Measurements from ENCODE around the gene SIN3A. TPM values are rescaled to one million over a fixed set of nuclear protein-coding genes. Genes with fewer than 3 reads are reported as not detected.

Gene SIN3A
- total and polyA plus RNA-seq, 9 of the 15 experiments (the other 6 are each of a cell fraction or from before 2014, with no cell fraction given) = 11.1 to 70.3 (median 25.3) TPM

DNA sequence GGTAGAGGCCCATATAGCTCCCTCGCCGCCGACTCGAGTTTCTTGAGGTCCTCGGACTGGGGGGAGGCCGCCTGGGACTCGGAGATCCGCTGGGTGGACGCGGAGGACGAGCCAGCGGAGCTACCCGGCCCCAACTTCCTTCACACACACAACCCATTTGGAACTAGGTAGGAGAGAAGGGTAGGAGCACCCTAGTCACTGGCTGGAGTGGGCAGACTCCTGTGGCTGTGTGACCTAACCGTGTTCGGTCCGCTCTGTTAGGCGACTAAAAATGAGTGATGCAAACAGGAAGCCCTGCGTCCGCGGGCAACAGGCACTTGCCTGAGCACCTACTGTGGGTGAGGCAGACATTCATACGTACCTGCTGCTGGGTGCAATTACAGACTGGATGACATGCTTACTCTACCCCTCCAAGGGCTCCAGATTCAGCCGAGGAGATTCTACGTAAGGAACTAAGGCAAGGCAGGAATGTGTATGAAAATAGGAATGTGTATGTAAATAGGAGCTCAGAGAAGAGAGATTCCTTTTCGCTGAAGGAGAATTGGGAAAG, 4.6 kb upstream of the SIN3A start (continued):
- TF ChIP-seq HNRNPH1 (optimal IDR thresholded peaks at IDR 0.05; ENCODE audit: low read depth, low read length) = no peak
- peak; percentile 67 for TF ChIP-seq GABPA (tag; conservative IDR thresholded peaks at IDR 0.05; ENCODE audit: low read depth)
- no peak for TF ChIP-seq HIVEP1 (CRISPR knock-in tag; IDR thresholded peaks at IDR 0.05)
- TF ChIP-seq ZNF324 (CRISPR knock-in tag; IDR thresholded peaks at IDR 0.05) = no peak
- TF ChIP-seq RFX7 (CRISPR knock-in tag; IDR thresholded peaks at IDR 0.05) = no peak
- TF ChIP-seq KLF10 (CRISPR knock-in tag; IDR thresholded peaks at IDR 0.05) = no peak
- no peak for TF ChIP-seq MEIS2 (IDR thresholded peaks at IDR 0.05; ENCODE audit: partially characterized antibody)
- no peak for TF ChIP-seq NFE2L1 (tag; IDR thresholded peaks at IDR 0.05; ENCODE audit: borderline replicate concordance, low read depth)
- TF ChIP-seq, protein P1, sequence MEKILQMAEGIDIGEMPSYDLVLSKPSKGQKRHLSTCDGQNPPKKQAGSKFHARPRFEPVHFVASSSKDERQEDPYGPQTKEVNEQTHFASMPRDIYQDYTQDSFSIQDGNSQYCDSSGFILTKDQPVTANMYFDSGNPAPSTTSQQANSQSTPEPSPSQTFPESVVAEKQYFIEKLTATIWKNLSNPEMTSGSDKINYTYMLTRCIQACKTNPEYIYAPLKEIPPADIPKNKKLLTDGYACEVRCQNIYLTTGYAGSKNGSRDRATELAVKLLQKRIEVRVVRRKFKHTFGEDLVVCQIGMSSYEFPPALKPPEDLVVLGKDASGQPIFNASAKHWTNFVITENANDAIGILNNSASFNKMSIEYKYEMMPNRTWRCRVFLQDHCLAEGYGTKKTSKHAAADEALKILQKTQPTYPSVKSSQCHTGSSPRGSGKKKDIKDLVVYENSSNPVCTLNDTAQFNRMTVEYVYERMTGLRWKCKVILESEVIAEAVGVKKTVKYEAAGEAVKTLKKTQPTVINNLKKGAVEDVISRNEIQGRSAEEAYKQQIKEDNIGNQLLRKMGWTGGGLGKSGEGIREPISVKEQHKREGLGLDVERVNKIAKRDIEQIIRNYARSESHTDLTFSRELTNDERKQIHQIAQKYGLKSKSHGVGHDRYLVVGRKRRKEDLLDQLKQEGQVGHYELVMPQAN (IDR thresholded peaks at IDR 0.05; ENCODE audit: borderline replicate concordance) = no peak
- no peak for TF ChIP-seq CBFA2T2 (conservative IDR thresholded peaks at IDR 0.05)
- no peak for TF ChIP-seq NFYB (IDR thresholded peaks at IDR 0.05; ENCODE audit: extremely low read depth, insufficient read length)
- TF ChIP-seq RB1 (IDR thresholded peaks at IDR 0.05; ENCODE audit: low read depth) = no peak; the same call in 1 of the 2 replicates
- peak; percentile 31 for TF ChIP-seq TBP (optimal IDR thresholded peaks at IDR 0.05; ENCODE audit: low read depth, low read length)
- TF ChIP-seq JUND (IDR thresholded peaks at IDR 0.05; ENCODE audit: borderline replicate concordance, low read depth, low read length) = no peak
- no peak for TF ChIP-seq JUND (tag; IDR thresholded peaks at IDR 0.05; ENCODE audit: borderline replicate concordance, low read depth, low read length)
- TF ChIP-seq, protein P2, sequence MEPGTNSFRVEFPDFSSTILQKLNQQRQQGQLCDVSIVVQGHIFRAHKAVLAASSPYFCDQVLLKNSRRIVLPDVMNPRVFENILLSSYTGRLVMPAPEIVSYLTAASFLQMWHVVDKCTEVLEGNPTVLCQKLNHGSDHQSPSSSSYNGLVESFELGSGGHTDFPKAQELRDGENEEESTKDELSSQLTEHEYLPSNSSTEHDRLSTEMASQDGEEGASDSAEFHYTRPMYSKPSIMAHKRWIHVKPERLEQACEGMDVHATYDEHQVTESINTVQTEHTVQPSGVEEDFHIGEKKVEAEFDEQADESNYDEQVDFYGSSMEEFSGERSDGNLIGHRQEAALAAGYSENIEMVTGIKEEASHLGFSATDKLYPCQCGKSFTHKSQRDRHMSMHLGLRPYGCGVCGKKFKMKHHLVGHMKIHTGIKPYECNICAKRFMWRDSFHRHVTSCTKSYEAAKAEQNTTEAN (CRISPR knock-in tag; IDR thresholded peaks at IDR 0.05) = 0 out of 2 replicates have a peak, but pooled peaks have one; percentile 82
- no peak for TF ChIP-seq FOSL1 (tag; conservative IDR thresholded peaks at IDR 0.05)
- no peak for TF ChIP-seq C11orf30 (IDR thresholded peaks at IDR 0.05; ENCODE audit: low read depth)
- no peak for TF ChIP-seq MBD2 (IDR thresholded peaks at IDR 0.05; ENCODE audit: borderline replicate concordance, low read depth)
- TF ChIP-seq CBX1 (IDR thresholded peaks at IDR 0.05; ENCODE audit: low read depth) = no peak
- TF ChIP-seq ZFP30 (CRISPR knock-in tag; IDR thresholded peaks at IDR 0.05; ENCODE audit: borderline replicate concordance) = no peak
- TF ChIP-seq, protein P3, sequence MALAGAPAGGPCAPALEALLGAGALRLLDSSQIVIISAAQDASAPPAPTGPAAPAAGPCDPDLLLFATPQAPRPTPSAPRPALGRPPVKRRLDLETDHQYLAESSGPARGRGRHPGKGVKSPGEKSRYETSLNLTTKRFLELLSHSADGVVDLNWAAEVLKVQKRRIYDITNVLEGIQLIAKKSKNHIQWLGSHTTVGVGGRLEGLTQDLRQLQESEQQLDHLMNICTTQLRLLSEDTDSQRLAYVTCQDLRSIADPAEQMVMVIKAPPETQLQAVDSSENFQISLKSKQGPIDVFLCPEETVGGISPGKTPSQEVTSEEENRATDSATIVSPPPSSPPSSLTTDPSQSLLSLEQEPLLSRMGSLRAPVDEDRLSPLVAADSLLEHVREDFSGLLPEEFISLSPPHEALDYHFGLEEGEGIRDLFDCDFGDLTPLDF (CRISPR knock-in tag; IDR thresholded peaks at IDR 0.05) = no peak
- no peak for TF ChIP-seq RNF2 (IDR thresholded peaks at IDR 0.05)

Data from K562 (cell line).